Adrenal gland (tissue), 5 donors: Measurements from ENCODE around the gene XPC.

Experiments used
- POLR2A ChIP-seq, 2 donors: fragments of 450-650 bp; IDR thresholded peaks; one replicate each; pipeline ENCODE4 v1.6.1; 2017; ENCODE audit warnings: antibody characterized with exemption in 2 of 2, mild to moderate bottlenecking in 2 of 2, moderate library complexity in 1 of 2
- TF ChIP-seq, protein P1 (sequence below), 6 experiments: fragments of 450-650 bp in 4 of 6; fragments of 200-600 bp in 2 of 6; sonication (generic) in 1 of 6; IDR thresholded peaks; 1 replicate in 5 of 6; 2 replicates in 1 of 6; pipeline versions ENCODE4 v1.5.1 to v1.8.0; 2016 to 2021; ENCODE audit warnings: antibody characterized with exemption in 6 of 6, mild to moderate bottlenecking in 2 of 6, moderate library complexity in 1 of 6
- donor health status: DM: no; HTN: no; CAD: no.

DNA sequence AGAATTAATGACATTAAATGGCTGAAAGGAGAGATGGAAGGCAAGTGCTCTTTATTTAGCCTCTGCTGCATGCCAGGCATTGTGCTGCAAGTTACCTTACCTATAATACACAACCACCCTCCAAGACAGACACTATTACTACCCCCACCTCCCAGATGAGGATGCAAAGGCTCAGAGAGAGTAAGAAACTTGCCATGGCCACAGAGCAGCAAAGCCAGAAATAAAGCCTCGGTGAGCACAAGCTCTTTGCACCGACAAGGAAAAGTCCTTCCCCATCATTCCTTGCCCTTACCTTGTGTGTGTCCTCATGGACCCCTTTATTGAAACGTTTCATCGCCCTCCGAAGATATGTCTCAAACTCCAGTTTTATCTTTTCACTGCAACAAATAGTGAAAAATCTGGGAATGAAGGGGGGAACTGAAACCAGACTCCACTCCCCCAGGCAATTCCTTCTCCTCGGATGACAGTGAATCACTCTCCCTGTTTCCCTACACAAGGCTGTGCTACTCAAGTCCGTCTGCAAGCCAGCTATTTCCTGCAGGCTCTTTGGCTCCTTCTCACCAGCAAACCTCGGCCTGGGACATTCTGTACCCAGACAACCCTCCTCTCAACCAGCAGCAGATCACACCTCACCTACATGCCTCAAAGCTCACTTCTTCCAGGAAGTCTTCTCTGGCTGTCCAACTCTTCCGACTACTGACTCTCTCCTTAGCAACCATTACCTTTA is 11.4 kb downstream of the XPC start:
- TF ChIP-seq, protein P1, sequence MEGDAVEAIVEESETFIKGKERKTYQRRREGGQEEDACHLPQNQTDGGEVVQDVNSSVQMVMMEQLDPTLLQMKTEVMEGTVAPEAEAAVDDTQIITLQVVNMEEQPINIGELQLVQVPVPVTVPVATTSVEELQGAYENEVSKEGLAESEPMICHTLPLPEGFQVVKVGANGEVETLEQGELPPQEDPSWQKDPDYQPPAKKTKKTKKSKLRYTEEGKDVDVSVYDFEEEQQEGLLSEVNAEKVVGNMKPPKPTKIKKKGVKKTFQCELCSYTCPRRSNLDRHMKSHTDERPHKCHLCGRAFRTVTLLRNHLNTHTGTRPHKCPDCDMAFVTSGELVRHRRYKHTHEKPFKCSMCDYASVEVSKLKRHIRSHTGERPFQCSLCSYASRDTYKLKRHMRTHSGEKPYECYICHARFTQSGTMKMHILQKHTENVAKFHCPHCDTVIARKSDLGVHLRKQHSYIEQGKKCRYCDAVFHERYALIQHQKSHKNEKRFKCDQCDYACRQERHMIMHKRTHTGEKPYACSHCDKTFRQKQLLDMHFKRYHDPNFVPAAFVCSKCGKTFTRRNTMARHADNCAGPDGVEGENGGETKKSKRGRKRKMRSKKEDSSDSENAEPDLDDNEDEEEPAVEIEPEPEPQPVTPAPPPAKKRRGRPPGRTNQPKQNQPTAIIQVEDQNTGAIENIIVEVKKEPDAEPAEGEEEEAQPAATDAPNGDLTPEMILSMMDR (IDR thresholded peaks at IDR 0.05): no peak
- TF ChIP-seq POLR2A (IDR thresholded peaks at IDR 0.05): no peak
